GM21786 (cell line): ENCODE data around the gene SIAH3.

Source experiments
- ATAC-seq: cut with Tn5 transposase; IDR thresholded peaks from one replicate; pipeline ENCODE4 v1.9.1; 2021; ENCODE audit not compliant: unreplicated experiment

The SIAH3 gene

DNA sequence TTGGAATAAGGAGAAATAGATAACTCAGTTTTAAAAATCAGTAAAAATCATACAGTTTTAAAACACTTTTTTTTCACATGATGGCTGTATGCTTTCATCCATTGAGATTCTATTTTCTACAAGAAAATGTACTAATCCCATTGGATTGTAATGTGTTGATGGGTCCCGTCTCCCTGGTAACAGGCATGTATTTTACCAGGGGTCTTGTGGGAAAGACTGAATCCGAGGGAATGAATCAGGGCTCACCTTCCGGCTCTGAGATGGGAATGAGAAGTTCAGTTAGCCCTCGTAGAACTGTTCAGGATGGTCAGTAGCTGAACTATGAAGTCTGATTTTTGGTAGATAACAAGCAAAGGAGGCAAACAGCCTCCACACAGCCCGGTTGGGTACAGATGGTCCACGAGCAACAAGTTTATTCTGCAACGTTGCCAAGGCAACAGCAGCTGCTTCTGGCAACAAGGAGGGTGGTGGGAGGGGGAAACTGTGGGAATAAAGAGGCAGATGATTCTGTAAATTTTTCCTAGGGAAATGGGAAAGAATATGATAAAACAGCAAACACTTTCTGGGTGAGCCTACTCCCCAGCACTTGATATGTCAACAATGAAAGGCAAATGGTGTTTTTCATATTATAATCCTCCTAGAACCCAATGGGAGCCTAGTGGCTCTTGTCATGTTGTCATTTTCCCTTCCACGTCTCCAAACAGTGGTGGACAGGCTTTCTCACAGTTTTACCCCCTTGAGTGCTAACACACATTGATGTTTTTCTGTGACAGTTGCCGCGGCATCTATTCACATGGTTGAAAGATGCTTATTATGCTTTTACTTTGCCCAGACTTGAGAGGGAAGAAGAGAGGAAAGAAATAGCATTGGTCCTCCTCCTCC is 12.4 kb upstream of the SIAH3 start:
- no peak for ATAC-seq

DNA sequence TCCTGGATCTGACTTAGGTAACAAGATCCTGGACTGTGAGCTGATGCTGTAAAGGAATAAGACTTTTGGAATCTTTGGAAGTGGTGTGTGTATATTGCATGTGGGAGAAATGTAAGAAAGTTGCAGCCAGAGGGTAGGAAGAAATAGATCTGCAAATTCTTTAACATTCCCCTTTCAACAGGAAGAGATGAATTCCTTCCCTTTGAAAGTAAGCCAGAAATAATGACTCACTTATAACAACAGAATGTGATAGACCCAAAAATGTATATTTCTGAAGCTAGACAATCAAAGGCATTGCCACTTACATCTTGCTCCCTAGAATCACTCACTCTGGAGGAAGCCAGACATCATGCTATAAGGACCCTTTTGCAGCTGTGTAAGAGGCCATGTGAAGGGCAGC is 9.8 kb upstream of the SIAH3 start:
- no peak for ATAC-seq

DNA sequence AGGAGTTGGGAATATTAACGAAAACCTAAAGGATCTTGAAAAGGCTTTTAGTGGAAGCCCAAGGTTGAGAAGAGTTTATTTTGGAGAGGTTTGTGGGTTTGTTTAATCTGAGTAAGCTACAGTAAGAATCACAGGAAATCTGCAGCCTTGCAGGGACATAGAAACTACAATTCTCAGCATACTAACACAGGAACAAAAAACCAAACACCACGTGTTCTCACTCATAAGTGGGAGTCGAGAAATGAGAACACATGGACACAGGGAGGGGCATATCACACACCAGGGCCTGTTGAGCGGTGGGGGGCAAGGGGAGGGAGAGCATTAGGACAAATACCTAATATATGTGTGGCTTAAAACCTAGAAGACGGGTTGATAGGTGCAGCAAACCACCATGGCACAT is 8.7 kb upstream of the SIAH3 start:
- no peak for ATAC-seq

DNA sequence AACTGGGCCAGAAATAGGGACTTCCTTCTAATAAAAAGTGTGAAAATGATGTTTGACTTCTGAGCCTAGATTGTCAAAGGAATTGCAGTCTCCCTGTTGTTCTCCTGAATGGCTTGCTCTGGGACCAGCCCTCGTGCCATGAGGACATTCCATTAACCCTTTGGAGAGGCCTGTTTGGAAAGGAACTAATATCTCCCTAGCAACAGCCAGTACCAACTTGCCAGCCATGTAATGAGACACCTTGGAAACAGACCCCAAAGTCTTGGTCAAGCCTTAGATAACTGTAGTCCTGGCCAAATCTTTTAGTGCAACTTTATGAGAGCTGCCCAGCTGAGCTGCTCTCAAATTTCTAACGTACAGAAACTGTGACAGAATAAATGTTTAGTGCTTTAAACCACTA is 8.2 kb upstream of the SIAH3 start:
- no peak for ATAC-seq

DNA sequence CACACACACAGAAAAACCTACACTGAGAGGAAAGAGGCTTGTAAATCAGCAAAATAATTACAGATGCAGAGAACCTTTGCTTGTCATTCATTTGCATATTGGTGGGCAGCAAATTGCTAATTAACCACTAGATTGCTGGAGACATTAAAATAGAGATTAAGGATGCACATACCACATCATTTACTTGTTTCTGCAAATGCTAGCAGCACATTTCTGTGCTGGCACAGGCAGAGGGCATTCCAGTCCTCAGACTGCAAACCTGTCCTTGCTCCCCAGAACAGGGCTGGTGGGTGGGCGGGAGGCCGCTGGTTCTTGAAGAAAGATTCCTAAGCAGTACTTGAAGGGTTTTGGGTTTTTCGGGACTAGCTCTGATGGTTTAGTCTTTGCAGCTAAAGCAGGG is 941 bp upstream of the SIAH3 start:
- ATAC-seq = no peak

DNA sequence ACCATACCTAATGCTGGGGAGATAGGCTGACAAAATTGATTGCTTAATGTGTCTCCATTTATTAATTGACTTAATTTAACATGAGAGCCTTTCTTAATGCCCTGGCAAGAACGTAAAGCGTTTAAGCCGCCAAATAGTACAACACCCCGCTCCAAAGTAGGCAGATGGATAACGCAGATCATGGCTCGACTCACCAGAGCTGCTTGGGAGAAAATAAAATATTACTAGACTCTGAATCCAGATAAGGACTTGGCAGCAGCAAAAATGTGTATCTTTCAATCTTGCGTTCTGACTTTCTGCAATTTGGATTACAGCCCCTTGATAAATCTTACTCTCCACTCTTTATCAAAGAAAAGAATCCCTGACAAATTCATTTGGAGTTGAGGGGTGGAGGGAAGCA is 403 bp upstream of the SIAH3 start:
- no peak for ATAC-seq

DNA sequence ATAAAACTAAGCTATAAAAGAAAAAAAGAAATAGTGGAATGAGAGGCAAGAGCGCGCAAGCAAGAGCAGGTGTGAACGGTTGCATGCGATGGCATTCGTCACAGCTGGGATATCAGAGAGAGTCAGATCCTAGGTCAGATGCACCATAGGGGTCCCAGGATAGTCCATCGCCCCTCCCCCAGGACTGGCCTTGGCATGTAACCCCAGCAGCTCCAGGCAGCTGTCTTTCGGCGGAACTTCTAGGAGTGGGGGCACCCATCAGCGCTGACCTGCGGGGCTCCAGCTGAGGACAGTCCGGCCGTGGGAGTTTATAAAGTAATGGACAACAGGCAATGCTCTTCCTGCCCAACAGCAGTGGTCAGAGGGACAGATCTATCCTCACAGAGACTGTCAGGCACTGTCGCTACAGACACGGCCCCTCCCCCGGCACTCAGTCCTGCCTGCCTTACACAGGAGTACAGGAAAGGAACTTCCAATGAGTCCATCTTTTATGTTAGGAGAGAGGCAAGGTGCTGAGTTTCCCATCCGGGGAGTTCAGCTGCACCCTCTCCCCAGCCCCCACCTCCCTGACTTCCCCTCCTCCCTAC is 1.4 kb downstream of the SIAH3 start:
- no peak for ATAC-seq

DNA sequence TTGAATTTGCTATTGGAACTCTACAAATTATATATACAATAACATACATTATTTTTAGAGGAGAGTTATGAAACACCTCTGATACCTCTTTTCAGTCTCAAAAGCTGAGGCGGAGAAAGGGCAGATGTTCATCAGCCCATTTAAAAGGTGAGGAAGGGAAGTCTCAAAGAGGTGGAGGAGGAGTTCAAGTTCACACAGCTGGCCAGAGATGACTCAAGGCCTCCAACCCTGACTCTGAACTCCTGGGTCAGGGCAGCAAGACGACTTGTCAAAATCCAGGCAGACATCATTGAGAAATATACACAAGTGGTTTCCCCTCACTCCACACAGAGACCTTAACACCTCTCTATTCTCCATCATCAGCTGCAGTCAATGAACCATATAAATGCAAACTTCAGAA is 2.1 kb downstream of the SIAH3 start:
- no peak for ATAC-seq

DNA sequence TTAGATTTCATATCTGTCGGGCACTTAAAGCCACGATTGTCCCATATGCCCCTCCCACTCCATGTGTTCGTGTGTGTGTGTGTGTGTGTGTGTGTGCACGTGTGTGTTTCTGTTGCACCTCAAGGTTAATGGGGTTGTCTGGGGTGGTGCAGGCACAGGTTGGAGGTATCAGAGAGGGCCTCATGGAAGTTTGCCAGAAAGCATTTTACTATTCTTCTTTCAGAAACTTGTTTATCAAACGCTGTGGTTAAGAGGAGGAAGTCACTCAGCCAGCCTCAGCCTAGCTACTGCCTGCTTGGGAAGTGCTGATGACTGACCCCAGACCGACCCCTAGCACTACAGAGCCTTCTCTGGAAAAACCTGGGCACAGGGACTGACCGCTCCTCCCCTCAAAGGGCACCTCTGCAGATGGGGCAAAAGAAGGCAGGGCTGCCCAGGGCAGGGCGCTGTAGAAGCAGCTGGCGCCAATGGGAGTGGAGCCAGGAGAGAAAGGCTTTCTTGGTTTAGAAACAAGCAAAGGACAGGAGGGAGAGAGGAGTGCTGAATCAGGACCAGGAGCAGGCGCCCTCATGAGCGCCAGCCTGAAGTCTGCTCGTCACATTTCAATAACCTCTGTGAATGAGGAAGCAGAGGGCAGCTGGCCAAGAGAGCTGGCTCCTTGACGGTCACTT is 3.9 kb downstream of the SIAH3 start:
- ATAC-seq = no peak

DNA sequence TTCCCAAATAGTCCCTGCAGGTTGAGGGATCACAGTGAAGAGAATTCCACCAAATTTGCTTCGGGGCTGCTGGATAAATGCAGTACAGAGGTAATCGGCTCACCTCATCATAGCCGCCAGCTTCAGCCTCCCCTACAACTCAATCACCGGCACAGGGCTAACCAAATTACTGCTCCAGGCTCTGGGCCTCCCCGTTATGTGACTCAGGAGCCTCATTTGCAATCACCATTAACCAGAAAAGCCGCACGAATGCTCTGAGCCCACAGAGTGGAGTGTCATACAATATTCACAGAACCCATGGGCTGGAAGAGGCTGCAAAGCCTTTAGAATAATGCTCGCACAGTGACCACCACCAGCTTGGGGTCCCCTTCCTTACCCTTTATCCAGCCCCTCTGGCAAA is 4.9 kb downstream of the SIAH3 start:
- no peak for ATAC-seq

DNA sequence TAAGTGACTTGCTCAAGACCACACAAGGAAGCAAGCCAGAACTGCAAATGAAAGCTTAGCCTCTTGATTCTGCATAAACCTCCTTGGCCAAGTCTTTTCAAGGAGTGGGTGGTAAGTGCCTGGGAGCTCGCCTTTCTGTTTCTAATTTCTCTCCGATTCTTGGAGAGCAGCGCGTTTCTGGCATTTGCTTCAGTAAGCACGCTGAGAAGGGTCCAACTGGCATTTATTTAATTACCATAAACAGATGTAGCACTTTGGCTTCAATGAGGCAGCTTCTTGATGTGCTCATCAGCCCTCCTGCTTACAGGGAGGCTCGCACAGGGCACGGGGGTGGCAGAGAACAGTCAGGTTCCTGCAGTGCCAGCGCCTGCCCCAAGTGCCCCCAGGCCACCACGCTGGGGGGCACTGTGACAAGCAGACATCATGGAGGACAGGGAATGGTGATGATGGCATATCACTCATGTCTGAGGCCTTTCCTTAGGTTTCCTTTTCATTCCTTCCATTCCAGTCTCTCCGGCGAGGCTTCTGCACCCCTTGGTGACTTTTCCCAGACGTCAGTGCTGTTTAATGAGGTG is 13.3 kb downstream of the SIAH3 start:
- ATAC-seq = no peak

DNA sequence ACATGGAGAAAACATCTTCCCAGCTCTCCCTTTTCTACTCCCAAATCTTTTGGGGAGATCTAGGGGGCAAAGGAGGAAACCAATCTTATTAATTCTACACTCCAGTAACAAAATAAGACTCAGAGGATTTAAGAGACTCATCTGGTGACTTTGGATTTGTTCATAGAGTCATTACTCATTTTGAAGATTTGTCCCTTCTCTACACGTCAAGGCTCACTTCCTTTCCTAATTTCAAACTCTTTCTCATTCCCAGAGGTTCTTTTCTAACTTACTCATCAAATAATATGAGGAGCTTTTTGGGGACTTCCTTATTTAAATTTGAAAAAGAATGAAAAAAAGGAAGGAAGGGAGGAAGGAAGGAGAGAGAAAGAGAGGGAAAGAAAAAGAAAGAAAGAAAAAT is 14.4 kb downstream of the SIAH3 start:
- no peak for ATAC-seq

DNA sequence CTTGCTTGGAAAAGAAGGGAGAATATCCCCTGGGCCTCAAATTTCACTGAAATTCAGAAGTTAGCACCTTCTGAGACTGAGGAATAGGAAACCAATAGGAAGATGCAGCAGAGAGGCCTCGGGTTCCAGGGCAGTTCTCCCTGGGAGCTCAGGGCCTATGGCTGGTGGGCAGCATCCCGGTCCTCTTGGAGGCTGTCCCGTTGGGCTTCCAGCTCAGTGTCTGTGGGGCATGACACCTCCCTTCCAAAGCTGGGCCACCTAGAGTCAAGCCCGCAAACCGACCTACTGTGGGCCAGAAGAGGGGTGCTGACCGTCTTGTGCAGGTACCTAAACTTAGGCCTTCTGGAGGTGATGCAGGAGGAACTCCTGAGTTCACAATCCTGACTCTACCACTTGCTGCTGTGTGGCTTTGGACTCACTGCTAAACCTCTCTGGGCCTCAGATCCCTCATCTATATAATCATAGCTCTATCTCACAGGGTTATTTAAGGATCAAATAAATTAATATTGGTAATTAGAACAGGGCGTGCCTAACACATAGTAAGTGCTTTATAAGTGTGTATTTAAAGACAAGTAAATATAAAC is 17.1 kb downstream of the SIAH3 start:
- ATAC-seq = no peak

DNA sequence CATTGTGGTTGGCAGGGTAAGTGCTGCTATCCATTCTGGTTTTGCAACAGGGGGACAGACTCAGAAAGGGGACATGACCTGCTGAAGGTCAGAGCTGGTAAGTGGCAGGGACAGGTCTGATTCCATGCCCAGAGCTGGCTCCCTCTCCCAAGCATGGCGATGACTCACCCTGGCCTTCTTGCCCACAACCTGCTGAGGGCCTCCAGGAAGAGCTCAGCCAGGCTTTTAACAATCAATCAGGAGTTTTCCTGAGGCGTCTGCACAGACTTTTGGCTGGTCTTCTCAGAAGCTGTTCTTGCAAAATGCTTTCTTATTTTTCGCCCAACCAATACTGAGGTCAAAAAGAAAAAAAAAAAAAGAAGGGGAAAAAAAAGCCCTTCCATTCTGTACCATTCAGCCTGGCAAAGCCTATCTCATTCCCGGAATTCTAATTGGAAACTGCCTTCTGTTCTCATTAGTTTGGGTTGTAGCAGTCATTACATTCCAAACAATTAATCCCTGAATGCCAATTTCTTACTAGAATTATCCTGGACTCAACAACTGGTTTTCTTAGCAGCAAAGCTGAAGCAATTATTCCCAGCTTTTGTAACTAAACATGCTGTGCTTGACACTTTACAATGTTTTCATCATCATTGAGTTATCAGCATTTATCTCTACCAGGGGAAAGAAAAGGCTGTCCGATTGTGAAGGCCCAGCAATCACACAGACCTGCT is 17.7 kb downstream of the SIAH3 start:
- ATAC-seq = no peak

DNA sequence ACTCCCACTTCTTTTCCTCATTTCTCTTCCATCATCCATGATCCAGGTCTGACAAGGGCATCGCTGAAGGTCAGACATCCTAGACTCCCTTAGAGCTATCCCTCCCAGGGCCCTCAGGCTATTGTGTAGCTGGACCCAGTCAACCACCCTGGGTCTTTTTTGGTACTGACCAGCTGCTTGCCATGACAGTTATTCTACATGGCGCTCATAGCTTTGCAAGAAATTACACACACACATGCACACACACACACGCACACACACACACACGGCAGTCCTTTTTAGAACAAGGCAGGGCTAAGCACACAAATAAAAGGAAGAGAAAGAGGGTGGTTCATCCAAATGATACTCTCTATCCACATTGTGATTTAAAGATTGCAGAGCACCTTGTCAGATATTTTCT is 18.3 kb downstream of the SIAH3 start:
- no peak for ATAC-seq

DNA sequence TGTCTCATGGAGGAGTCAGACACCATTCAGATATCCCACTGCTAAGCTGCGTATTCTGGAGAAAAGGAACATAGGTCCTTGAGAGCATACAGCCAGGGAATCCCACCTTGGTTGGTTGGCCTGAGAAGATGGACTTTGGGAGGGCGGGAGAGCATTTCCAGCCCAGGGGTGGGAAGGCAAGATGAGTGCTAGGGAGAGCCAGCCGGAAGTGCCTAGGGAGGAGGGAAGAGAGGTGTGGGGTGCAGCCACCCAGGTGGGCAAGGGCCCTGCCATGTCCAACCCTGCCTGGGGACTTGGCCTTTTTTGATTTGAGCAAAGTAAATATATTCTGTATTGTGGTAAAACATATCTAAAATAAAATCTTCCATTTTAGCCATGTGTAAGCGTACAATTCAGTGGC is 19.7 kb downstream of the SIAH3 start:
- ATAC-seq = no peak

DNA sequence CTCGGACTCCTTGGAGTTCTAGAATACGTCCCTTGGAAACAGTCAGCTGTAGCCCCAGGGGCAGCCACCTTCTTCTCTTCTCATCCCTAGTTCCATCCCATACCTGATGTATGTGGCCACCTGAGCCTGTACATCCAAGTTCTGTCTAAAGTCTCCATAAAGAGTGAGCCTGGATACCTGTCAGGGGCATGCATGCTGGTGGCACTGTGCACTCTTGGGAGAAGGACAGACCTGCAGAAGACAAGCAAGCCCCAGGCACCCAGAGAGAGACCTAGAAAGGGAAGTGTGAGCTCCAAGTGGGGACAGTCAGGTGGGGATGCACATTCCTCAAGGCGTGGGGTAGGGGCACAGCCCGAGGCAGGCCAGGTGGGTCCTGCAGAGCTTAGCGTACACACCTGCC is 21.4 kb downstream of the SIAH3 start:
- no peak for ATAC-seq

DNA sequence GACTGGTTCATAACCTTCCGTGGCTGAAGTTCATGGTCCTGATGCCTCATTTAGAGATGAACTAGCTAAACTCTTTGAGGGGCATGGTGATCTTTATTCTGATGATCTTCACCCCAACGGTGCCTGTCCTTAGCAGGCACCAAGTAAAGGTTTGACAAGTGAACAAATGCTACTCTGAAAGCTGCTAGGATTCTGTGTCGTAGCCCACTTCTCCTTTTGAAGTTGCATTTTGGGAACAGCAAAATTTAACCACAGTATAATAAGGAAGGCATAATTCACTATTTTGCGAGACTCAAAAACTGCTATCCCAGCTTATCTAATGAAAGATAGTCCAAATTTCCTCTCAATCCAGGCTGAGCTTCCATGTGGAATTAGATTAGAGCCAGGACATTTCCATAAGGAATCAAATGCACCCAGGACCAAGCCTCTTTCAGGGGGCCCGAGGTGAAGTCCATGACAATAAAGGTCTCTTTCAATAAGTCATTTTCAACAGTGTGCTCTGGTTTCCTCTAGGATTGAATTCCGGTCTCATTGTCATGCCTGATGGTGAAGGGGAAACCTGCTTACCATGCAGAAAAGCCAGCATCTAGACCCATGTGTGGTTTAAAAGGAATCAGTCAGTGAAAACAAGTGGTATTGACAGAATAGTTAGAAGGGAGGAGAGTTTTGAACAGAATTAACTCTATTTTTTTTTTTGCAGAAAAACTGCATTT is 23.1 kb downstream of the SIAH3 start:
- ATAC-seq = no peak

DNA sequence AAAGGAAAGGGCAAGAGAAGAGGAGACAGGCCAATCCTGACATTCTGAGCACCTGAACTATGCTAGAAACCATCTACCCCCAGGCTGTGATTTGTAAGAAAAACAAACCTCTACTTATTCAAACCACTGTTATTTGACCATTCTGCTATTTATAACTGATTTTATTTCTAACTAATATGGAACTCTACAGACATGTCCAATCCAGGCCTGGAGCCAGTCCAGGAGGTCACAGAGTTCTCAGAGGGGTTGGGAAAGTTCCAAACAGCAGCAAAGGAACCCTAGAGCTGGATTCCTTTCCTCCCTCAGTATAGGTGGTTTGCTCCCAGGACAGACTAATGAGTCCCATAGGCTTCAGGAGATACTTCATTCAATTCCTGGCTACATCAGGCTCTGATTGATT is 24.2 kb downstream of the SIAH3 start:
- ATAC-seq = no peak

DNA sequence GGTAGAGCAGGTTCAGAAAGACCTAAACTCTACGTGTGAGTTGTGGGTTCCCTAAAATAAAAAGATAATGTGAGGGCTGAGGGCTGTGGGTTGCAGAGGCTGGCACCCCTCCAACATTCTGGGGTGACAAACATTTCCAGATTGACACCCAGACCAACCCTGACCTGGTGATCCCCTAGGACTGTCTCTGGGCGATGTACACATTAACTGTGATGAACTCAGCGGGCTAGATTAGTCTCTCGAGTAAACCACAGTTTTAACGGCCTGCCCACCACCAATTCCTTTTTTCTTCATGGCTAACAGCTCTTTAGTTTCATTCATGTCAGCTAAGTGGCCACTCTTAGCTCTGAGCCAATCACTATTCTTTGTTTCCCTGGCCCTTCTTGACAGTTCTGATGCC is 24.8 kb downstream of the SIAH3 start:
- ATAC-seq = peak; percentile 65

DNA sequence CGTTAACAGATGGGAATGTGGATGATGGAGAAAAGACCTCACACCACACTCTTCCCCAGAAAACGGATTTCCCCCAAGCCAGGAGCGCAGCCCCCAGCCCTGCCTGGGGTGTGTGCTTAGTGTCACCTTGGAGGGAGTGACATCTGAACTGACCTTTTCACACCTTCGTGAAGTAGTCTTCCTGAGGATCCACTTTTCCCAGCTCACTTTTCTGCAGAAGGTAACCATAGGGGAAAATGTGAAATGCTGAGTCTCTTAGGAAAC is 26.2 kb downstream of the SIAH3 start:
- ATAC-seq = no peak
